ENCODE data around the gene MIF4GD. TPM values are rescaled to one million over a fixed set of nuclear protein-coding genes. Genes with fewer than 3 reads are reported as not detected.
A peak's percentile ranks its signal among the peaks of the same experiment; 100 is the strongest.

MIF4GD gene
- total and polyA plus RNA-seq, 10 of the 15 experiments (the other 5 are each of a cell fraction or from before 2014, with no cell fraction given), result 22.8 to 96.2 (median 60.1) TPM

DNA sequence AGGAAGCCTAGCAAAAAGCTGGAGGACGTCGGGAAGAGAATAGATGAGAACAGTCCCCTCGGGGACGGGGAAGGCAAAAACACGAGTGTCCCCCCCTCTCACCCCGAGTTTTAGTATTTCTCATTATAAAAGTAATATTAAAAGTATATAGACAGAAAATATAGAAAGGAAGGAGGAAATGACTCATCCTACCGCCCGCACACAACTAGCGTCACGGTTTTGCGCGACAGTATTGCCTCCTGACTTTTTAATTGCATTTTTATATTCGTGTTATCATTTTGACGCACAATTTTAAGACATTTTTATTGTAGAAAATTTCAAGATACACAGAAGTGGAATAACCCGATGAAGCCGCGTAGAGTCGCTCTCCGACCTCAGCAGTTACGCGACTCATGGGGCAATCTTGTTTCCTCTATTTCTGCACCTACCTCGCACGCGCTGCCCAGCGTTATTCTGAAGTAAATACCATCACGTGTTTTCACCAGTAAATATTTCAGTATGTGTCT is 18.9 kb upstream of the MIF4GD start (continued):
- peak; percentile 76; the same call in 1 of the 2 replicates for TF ChIP-seq ZBED1 (IDR thresholded peaks at IDR 0.05; ENCODE audit: borderline replicate concordance)
- TF ChIP-seq NR2C2 (IDR thresholded peaks at IDR 0.05; ENCODE audit: borderline replicate concordance, control insufficient read depth, insufficient read length, low read depth), result no peak
- TF ChIP-seq JUND (IDR thresholded peaks at IDR 0.05; ENCODE audit: low read depth, low read length), result no peak; the same call in 1 of the 2 replicates
- TF ChIP-seq, protein P1, sequence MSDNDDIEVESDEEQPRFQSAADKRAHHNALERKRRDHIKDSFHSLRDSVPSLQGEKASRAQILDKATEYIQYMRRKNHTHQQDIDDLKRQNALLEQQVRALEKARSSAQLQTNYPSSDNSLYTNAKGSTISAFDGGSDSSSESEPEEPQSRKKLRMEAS (IDR thresholded peaks at IDR 0.05; ENCODE audit: low read depth, low read length), result peak; percentile 50; the same call in 1 of the 2 replicates
- TF ChIP-seq CREB1 (IDR thresholded peaks at IDR 0.05; ENCODE audit: low read depth), result no peak
- no peak for TF ChIP-seq MEF2B (IDR thresholded peaks at IDR 0.05; ENCODE audit: partially characterized antibody, poor library complexity, severe bottlenecking)
- TF ChIP-seq BACH1 (IDR thresholded peaks at IDR 0.05; ENCODE audit: borderline replicate concordance), result no peak; the same call in 1 of the 2 replicates
- TF ChIP-seq MTA3 (IDR thresholded peaks at IDR 0.05; ENCODE audit: borderline replicate concordance, low read length), result no peak
- TF ChIP-seq, protein P2, sequence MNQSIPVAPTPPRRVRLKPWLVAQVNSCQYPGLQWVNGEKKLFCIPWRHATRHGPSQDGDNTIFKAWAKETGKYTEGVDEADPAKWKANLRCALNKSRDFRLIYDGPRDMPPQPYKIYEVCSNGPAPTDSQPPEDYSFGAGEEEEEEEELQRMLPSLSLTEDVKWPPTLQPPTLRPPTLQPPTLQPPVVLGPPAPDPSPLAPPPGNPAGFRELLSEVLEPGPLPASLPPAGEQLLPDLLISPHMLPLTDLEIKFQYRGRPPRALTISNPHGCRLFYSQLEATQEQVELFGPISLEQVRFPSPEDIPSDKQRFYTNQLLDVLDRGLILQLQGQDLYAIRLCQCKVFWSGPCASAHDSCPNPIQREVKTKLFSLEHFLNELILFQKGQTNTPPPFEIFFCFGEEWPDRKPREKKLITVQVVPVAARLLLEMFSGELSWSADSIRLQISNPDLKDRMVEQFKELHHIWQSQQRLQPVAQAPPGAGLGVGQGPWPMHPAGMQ (IDR thresholded peaks at IDR 0.05; ENCODE audit: borderline replicate concordance), result no peak
- TF ChIP-seq BRCA1 (IDR thresholded peaks at IDR 0.05; ENCODE audit: low read depth, low read length), result no peak
- TF ChIP-seq MTA2 (IDR thresholded peaks at IDR 0.05; ENCODE audit: low read depth), result peak; percentile 63
- TF ChIP-seq, protein P3, sequence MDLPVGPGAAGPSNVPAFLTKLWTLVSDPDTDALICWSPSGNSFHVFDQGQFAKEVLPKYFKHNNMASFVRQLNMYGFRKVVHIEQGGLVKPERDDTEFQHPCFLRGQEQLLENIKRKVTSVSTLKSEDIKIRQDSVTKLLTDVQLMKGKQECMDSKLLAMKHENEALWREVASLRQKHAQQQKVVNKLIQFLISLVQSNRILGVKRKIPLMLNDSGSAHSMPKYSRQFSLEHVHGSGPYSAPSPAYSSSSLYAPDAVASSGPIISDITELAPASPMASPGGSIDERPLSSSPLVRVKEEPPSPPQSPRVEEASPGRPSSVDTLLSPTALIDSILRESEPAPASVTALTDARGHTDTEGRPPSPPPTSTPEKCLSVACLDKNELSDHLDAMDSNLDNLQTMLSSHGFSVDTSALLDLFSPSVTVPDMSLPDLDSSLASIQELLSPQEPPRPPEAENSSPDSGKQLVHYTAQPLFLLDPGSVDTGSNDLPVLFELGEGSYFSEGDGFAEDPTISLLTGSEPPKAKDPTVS (IDR thresholded peaks at IDR 0.05; ENCODE audit: low read depth, low read length), result no peak
- TF ChIP-seq SUZ12 (IDR thresholded peaks at IDR 0.05; ENCODE audit: unreplicated experiment), result no peak
- peak; percentile 57 for TF ChIP-seq RELA (IDR thresholded peaks at IDR 0.05; ENCODE audit: borderline replicate concordance, partially characterized antibody)
- TF ChIP-seq SUPT20H (IDR thresholded peaks at IDR 0.05; ENCODE audit: borderline replicate concordance, control insufficient read depth, low read depth, low read length), result no peak
- TF ChIP-seq, protein P4, sequence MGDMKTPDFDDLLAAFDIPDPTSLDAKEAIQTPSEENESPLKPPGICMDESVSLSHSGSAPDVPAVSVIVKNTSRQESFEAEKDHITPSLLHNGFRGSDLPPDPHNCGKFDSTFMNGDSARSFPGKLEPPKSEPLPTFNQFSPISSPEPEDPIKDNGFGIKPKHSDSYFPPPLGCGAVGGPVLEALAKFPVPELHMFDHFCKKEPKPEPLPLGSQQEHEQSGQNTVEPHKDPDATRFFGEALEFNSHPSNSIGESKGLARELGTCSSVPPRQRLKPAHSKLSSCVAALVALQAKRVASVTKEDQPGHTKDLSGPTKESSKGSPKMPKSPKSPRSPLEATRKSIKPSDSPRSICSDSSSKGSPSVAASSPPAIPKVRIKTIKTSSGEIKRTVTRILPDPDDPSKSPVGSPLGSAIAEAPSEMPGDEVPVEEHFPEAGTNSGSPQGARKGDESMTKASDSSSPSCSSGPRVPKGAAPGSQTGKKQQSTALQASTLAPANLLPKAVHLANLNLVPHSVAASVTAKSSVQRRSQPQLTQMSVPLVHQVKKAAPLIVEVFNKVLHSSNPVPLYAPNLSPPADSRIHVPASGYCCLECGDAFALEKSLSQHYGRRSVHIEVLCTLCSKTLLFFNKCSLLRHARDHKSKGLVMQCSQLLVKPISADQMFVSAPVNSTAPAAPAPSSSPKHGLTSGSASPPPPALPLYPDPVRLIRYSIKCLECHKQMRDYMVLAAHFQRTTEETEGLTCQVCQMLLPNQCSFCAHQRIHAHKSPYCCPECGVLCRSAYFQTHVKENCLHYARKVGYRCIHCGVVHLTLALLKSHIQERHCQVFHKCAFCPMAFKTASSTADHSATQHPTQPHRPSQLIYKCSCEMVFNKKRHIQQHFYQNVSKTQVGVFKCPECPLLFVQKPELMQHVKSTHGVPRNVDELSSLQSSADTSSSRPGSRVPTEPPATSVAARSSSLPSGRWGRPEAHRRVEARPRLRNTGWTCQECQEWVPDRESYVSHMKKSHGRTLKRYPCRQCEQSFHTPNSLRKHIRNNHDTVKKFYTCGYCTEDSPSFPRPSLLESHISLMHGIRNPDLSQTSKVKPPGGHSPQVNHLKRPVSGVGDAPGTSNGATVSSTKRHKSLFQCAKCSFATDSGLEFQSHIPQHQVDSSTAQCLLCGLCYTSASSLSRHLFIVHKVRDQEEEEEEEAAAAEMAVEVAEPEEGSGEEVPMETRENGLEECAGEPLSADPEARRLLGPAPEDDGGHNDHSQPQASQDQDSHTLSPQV (IDR thresholded peaks at IDR 0.05), result no peak
- TF ChIP-seq PML (IDR thresholded peaks at IDR 0.05; ENCODE audit: low read length), result no peak; the same call in 1 of the 2 replicates
- no peak for TF ChIP-seq KLF5 (IDR thresholded peaks at IDR 0.05; ENCODE audit: partially characterized antibody)
- no peak for TF ChIP-seq HDAC6 (IDR thresholded peaks at IDR 0.05; ENCODE audit: unreplicated experiment)
- TF ChIP-seq POLR2AphosphoS2 (IDR thresholded peaks at IDR 0.05; ENCODE audit: low read depth, low read length), result no peak
- TF ChIP-seq ZNF384 (IDR thresholded peaks at IDR 0.05; ENCODE audit: borderline replicate concordance, low read depth, low read length), result no peak
- TF ChIP-seq IKZF1 (conservative IDR thresholded peaks at IDR 0.05), result no peak
